NT2/D1 (cell line): ENCODE results near the gene ASNSD1.
"Not testable (repeated sequence)": the region's sequence is repeated elsewhere in the genome, so short reads cannot be mapped to it uniquely, and the experiment has no call there.

Experiments used
- DNase-seq: peaks from one replicate; pipeline ENCODE4 v3.0.0-alpha.2; 2011; ENCODE audit warnings: low read depth, low spot score
- H3K27me3 ChIP-seq: 2 replicates; pipeline ENCODE4 v1.6.0; 2011; ENCODE audit warnings: mild to moderate bottlenecking; ENCODE audit not compliant: insufficient read length, insufficient read depth
- H3K36me3 ChIP-seq: 2 replicates; pipeline ENCODE4 v1.6.1; 2011; ENCODE audit warnings: mild to moderate bottlenecking, low read length, mixed read lengths; ENCODE audit not compliant: insufficient read depth, insufficient read length
- H3K4me1 ChIP-seq: 2 replicates; pipeline ENCODE4 v1.5.1; 2011; ENCODE audit not compliant: insufficient read depth, insufficient read length
- H3K4me3 ChIP-seq: 2 replicates; pipeline ENCODE4 v1.5.1; 2011; ENCODE audit warnings: low read depth; ENCODE audit not compliant: insufficient read length
- H3K9ac ChIP-seq: 2 replicates; pipeline ENCODE4 v1.6.0; 2011; ENCODE audit warnings: low read depth; ENCODE audit not compliant: insufficient read length
- H3K9me3 ChIP-seq: 2 replicates; pipeline ENCODE4 v1.5.1; 2011; ENCODE audit warnings: mild to moderate bottlenecking, low read length; ENCODE audit not compliant: insufficient read depth
- SUZ12 ChIP-seq: IDR thresholded peaks from 2 replicates; pipeline ENCODE4 v1.6.1; 2011; ENCODE audit not compliant: insufficient read length, insufficient read depth; ENCODE audit errors: extremely low read depth
- YY1 ChIP-seq: IDR thresholded peaks from 2 replicates; pipeline ENCODE4 v1.6.1; 2011; ENCODE audit not compliant: insufficient read length, insufficient read depth
- ZNF274 ChIP-seq: IDR thresholded peaks from 2 replicates; pipeline ENCODE4 v1.6.1; 2011; ENCODE audit warnings: mild to moderate bottlenecking, low read depth, low read length

Gene ASNSD1

DNA sequence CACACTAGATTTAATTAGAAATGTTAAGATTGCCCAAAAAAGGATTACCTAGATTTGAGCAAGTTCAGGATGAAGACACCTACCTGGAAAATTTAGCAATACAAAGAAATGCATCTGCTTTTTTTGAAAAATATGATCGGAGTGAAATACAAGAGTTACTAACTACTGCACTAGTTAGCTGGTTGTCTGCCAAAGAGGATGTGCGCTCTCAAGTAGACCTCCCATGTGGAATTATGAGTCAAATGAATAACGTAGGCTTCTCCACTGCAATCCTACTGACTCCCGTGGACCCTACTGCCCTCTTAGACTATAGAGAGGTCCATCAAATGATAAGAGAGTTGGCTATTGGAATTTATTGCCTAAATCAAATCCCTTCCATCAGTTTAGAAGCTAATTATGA, 15.2 kb downstream of the ASNSD1 start:
- Histone ChIP-seq H3K4me1 (no peaks in the 10 kb centered on the region), H3K36me3 (peaks cover 10% of the 10 kb centered on the region), H3K4me3 (no peak overlapping the region), H3K27me3 (no peaks in the 10 kb centered on the region), H3K9ac (no peak overlapping the region), H3K9me3 (no peaks in the 10 kb centered on the region)
- TF ChIP-seq YY1 (no peak), SUZ12 (no peak), ZNF274 (no peak)
- DNase-seq, result no peak

DNA sequence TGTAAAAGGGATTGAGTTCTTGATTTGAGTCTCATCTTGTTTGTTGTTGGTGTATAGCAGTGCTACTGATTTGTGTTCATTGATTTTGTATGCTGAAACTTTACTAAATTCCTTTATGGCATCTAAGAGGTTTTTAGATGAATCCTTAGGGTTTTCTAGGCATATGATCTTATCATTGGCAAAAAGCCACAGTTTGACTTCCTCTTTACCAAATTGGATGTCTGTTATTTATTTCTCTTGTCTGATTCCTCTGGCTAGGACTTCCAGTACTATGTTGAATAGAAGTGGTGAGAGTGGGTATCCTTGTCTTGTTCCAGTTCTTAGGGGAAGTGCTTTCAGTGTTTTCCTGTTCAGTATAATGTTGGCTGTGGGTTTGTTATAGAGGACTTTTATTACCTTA, 18.0 kb downstream of the ASNSD1 start:
- TF ChIP-seq SUZ12, result no peak
- TF ChIP-seq YY1, result no peak
- no peak for TF ChIP-seq ZNF274
- Histone ChIP-seq H3K36me3 (no peaks in the 10 kb centered on the region), H3K9me3 (peaks cover 12% of the 10 kb centered on the region; the same call in 1 of the 2 replicates), H3K4me1 (no peaks in the 10 kb centered on the region), H3K9ac (no peak overlapping the region), H3K27me3 (no peaks in the 10 kb centered on the region), H3K4me3 (no peak overlapping the region)
- DNase-seq, result no peak

DNA sequence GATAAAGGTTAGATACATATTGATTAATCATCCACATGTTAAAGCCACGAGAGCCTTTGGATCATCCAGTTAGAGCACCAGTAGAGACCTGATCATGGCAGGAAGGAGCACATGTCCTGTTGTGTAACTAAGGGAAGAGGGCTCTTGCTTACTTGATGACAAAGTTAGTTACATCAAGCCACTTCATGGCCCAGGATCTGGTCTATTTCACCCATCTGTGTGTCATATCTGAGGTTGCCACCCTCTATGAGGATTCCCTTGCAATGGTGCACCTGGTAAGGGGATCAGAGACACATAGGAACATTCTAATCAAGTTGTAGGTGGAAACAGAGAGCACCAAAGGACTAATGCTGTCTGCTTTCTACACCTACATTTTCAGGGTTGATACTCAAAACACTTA, 19.9 kb downstream of the ASNSD1 start:
- no peaks in the 10 kb centered on the region for H3K36me3 ChIP-seq
- no peak overlapping the region for H3K4me3 ChIP-seq
- no peak for TF ChIP-seq SUZ12
- no peak for TF ChIP-seq ZNF274
- no peak for TF ChIP-seq YY1
- H3K27me3 ChIP-seq, result no peaks in the 10 kb centered on the region
- H3K9me3 ChIP-seq, result peaks cover 12% of the 10 kb centered on the region; the same call in 1 of the 2 replicates
- no peak for DNase-seq
- H3K4me1 ChIP-seq, result peaks cover 4% of the 10 kb centered on the region
- no peak overlapping the region for H3K9ac ChIP-seq

DNA sequence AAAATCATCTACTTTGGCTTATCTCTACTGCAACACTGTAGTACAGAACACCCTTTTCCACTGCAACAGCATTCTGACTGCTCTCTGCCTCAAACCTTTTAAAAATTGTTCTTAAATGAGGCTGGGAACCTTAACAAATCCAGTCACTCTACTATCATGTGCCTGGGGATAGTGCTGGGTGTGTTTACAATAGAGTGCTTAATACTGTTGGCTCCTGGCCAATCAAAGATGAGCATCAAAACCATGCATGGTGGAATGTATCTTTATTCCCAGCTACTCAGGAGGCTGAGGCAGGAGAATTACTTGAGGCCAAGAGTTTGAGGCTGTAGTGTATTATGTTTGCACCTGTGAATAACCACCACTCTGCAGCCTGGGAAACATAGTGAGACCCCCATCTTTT, 20.6 kb downstream of the ASNSD1 start:
- peaks cover 4% of the 10 kb centered on the region for H3K4me1 ChIP-seq
- H3K9me3 ChIP-seq, result peaks cover 12% of the 10 kb centered on the region; the same call in 1 of the 2 replicates
- H3K9ac ChIP-seq, result no peak overlapping the region
- DNase-seq, result no peak
- no peaks in the 10 kb centered on the region for H3K36me3 ChIP-seq
- H3K4me3 ChIP-seq, result no peak overlapping the region
- TF ChIP-seq ZNF274 (no peak), SUZ12 (no peak), YY1 (no peak)
- no peaks in the 10 kb centered on the region for H3K27me3 ChIP-seq

DNA sequence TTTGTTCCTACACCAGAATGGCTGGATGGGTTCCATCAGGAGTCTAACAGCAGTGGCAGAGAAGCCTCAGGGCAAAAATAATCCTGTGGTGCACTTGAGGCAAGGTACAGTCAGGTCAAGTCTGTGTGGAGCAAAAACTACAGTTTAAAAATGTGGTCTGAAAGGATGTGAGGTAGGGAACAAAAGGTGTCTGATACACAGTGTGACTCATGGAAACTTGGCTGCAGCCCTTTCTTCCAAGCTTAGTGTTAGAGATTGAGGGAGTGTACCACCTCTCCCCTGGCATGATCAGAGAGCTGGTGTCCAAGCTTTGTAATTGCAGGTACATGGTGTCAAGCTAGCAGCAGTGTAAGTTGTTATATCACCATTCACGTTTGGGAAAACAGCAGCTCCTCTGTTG, 22.1 kb downstream of the ASNSD1 start:
- Histone ChIP-seq H3K4me1 (peaks cover 4% of the 10 kb centered on the region), H3K4me3 (no peak overlapping the region), H3K36me3 (no peaks in the 10 kb centered on the region), H3K9me3 (peaks cover 12% of the 10 kb centered on the region; the same call in 1 of the 2 replicates), H3K27me3 (no peaks in the 10 kb centered on the region), H3K9ac (no peak overlapping the region)
- TF ChIP-seq YY1, result no peak
- TF ChIP-seq ZNF274, result no peak
- DNase-seq, result no peak

DNA sequence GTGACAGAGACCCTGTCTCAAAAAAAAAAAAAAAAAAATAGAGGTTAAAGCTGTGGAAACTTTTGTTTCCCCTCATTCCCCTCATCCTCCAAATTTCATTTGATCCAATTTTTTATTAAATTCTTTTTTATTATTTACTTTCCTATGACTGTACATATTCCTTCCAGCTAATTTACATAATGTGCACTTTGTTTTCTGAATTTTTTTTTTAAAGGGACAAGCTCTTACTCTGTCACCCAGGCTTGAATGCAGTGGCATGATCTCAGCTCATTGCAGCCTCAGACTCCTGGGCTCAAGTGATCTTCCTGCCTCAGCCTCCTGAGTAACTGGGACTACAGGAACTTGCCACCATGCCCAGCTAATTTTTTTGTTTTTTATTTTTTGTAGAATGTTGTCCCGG, 23.6 kb downstream of the ASNSD1 start:
- TF ChIP-seq YY1 (no peak), ZNF274 (no peak), SUZ12 (no peak)
- no peaks in the 10 kb centered on the region for H3K27me3 ChIP-seq
- no peak for DNase-seq
- no peak overlapping the region for H3K4me3 ChIP-seq
- no peak overlapping the region for H3K9ac ChIP-seq
- H3K36me3 ChIP-seq, result no peaks in the 10 kb centered on the region
- H3K4me1 ChIP-seq, result peaks cover 4% of the 10 kb centered on the region
- peaks cover 12% of the 10 kb centered on the region; the same call in 1 of the 2 replicates for H3K9me3 ChIP-seq

DNA sequence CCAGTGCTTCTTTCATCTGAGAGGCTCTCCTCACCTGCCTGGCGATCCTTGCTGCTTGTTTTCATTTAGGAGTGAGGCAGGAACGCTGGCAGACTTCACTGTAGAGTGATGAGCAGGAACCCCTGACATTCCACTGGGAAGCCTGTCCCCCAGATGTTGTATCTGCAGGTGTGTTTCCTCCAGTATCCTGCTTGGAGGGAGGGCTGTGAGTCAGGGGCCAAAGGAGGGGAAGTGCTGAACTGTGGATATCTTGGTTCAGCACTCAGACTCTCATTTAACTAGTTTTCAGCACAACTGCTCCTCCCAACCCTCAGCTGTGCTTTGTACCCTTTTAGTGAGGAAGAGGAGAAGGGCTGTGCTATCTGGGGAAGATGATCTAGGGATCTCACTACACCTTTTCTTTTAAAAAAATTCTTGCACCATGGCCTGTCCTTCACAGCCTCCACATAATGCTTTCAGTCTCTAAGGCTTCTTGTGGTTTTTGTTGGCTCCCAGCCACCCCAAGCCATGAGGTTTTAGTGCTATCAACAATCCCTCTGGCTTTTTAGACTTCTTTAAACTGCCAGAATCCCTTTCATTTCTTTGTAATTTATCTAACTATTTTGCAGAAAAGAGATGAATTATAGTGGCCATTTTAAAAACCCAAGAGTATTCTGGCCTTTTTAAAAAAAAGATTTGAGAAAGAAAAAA, 24.4 kb downstream of the ASNSD1 start:
- peaks cover 12% of the 10 kb centered on the region; the same call in 1 of the 2 replicates for H3K9me3 ChIP-seq
- DNase-seq, result no peak
- no peak overlapping the region for H3K9ac ChIP-seq
- no peaks in the 10 kb centered on the region for H3K27me3 ChIP-seq
- TF ChIP-seq ZNF274, result no peak
- TF ChIP-seq YY1, result no peak
- no peak for TF ChIP-seq SUZ12
- no peak overlapping the region for H3K4me3 ChIP-seq
- H3K36me3 ChIP-seq, result no peaks in the 10 kb centered on the region
- H3K4me1 ChIP-seq, result peaks cover 4% of the 10 kb centered on the region

DNA sequence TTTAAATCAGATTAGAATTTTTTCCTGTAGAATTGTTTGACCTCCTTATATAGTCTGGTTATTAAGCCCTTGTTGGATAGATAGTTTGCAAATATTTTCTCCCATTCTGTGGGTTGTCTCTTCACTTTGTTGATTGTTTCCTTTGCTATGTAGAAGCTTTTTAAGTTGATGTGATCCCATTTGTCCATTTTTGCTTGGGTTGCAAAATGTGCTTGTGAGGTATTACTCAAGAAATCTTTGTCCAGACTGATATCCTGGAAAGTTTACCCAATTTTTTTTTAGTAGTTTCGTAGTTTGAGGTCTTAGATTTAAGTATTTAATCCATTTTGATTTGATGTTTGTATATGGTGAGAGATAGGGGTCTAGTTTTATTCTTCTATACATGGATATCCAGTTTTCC, 26.5 kb downstream of the ASNSD1 start:
- H3K4me3 ChIP-seq, H3K36me3 ChIP-seq, H3K27me3 ChIP-seq, DNase-seq, H3K4me1 ChIP-seq, H3K9ac ChIP-seq, H3K9me3 ChIP-seq: not testable (repeated sequence)
